Urothelium cell line (cell line): ENCODE measurements around the gene THEM4.
"Not testable (repeated sequence)": the region's sequence is repeated elsewhere in the genome, so short reads cannot be mapped to it uniquely, and the experiment has no call there.

ENCODE experiments used
- DNase-seq: peaks from one replicate; pipeline ENCODE4 v3.0.0; 2011; ENCODE audit warnings: low spot score, mixed read lengths
- FAIRE-seq: peaks from 2 replicates; lab custom pipeline; 2011; peaks lifted over from hg19 to GRCh38; lab: Jason Lieb, UNC

Gene THEM4

DNA sequence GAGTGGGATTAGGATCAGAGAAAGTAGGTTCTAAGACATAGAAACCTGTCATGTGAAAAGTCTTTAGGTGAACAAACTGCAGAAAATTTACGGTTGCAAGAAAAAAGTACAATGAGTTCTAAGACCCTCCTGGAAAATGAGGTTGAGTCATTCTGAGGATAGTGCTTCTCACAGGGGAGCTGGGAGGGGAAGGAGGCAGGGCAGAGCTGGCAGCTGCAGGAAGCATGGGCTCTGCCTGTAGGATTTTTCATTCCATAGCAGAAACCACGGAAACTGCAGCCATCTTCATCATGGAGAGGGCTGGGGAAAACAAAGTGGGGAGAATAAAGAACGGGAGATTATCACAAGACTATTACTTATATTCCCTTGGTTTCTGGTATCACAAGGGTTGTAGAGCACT, 25.8 kb upstream of the THEM4 start:
- no peak for FAIRE-seq
- DNase-seq, result peak; percentile 26

DNA sequence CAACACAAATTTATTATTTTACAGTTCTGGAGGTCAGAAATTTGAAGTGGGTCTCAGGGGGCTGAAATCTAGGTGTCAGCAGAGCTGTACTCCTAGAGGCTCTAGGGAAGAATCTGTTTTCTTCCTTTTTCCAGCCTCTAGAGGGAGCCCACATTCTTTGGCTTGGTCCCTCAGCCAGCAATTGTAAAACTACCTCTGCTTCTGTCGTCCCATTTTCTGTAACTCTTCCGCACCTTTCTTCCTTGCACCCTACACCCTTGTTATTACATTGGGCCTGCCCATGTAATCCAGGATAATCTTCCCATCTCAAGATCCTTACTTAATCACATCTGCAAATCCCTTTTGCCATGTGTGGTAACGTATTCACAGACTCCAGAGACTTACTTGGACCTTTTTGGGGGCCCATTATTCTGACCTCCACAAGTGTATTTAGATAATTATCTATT, 24.8 kb upstream of the THEM4 start:
- DNase-seq (peak; percentile 56), FAIRE-seq (no peak)

DNA sequence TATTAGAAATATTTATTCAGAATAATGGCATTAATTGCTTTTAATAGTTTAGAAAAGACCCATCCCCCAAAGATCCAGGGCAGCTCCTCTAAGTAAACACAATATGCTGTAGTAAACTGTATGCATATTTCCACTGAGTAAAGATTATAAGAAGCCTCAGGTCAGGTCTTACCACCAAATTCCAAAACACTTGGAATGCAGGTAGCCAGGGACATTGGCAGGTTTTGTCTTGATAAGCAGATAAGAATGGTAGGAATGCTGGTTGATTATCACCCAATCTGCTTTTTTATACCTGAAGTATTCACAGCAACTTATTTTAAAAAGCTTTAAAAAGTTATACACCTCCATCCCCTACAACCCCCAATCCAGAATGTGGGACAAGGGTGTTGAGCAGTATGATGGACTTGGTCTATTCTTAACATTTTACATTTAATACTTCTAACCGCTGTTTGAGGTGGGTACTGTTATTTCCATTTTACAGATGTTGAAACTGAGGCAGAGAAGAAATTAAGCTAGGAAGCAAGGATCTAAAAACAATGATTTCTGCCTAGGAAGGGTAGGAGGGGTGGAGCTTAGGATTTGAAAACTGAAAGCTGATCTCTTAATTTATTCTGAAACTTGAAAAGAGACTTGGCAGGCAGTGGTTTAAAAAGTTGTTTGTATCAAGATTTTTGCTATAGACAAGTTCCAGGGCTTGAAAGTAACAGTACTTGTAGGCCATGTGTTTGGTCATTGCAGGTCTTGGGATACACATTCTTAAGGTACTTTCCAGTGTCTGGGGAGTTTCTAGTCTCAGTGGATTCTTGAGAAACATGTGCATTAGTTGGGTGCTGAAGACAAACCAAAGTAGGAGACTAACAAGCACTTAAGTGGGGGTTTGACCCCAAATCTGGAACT, 15.6 kb upstream of the THEM4 start:
- FAIRE-seq, result no peak
- no peak for DNase-seq

DNA sequence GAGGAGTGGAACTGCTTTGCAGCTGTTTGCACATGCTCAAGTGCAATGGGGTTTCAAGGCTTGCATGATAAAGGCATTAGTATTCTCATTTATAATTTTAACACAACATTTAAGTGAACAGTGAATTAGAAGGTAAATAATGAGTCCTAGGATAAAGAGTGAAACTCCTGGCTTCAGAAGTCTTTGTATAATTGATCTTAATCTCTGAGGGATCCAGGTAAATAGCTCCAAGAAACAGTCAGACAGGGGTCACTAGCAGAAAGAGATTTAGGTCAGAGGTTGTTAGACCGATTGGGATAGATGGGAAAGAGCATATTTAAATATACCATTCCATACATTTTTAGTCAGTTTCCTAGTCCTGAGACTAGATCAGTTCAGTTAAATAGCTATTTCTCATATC, 14.1 kb upstream of the THEM4 start:
- no peak for FAIRE-seq
- DNase-seq, result no peak

DNA sequence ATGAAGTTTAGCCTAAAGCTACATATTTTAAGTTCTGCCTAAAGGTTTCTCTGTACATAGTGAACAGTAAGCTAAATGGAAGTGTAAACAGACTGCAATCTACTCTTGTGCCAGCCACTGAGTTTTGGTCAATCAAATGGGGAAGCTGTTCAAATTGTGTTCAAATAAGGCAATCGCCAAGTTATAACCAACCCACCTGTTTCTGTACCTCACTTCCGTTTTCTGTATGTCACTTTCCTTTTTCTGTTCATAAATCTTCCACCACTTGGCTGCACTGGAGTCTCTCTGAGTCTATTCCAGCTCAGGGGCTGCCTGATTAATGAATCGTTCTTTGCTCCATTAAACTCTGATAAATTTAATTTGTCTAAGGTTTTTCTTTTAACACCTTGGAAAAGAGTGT, 10.8 kb upstream of the THEM4 start:
- FAIRE-seq, result no peak

DNA sequence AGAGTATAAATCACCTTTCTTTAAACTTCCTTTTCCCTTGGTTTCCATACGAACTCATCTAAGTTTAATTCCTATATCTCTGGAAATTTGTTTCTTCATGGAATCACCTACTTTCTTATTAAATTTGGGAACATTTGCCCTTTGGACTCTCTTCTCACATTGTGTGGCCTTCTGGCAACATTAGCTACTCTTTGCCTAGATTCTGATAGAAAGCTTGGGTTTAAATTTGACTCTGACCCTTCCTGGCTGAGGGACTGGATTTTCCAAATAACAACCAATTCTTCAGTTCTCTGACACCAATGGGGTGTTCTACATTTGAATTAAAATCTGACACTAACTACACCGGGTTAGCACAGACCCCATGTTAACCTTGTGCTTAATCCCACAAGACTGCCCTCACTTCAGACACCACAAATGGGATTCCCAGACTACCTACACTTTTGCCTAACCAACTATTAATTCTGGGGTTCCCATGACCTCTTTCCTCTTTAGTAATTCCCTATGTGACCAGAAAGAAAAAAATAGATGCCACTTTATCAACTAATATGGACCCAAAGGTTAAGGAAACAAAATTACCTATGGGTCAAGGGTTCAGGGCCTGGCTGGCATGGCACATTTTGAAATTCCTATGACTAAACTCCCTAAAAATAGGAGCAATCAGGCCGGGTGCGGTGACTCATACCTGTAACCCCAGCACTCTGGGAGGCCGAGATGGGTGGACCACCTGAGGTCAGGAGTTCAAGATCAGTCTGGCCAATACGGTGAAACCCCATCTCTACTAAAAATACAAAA, 9.7 kb upstream of the THEM4 start:
- DNase-seq (no peak), FAIRE-seq (no peak)

More for the DNA sequence above, 10.8 kb upstream of the THEM4 start:
- no peak for DNase-seq

DNA sequence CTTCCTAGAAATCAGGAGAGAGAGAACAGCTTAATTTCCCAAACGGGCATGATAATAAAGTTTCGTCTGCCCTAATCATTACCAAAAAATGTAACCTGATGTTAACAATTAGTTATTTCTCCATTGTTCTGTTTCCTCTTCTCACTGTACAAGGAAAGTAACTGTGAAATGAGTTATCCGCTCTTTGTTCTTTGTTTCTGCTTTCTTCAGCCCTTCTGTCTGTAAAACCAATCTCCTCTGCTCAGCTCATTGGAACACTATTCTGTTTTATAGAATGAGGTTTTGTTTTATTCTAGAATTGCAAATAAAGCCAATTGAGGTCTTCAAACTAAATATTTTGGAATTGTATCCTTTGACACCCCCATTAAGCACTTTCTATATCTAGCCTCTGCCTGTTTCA, 8.8 kb upstream of the THEM4 start:
- FAIRE-seq, result no peak

DNA sequence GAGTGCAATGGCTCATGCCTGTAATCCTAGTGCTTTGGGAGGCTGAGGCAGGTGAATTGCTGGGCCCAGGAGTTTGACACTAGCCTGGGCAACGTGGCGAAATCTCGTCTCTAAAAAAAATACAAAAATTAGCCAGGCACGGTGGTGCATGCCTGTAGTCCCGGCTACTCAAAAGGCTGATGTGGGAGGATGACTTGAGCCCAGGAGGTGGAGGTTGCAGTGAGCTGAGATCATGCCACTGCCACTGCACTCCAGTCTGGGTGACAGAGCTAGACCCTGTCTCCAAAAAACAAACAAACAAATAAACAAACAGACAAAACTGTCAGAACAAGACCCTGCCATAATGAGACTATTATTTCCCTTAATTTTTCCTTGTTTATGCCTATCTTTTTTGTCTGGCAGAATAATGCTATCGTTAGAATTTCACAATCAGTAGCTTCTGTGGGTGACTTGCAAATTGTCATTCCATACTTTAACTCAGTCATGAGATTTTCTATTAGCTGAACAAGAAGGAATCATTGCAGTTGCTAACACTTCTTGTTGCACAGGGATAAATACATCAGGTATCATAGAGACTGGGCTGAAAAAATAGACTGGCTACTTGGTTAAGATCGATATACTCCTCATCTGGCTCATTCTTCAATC, 7.5 kb upstream of the THEM4 start:
- DNase-seq, result no peak
- no peak for FAIRE-seq

More for the DNA sequence above, 8.8 kb upstream of the THEM4 start:
- no peak for DNase-seq

DNA sequence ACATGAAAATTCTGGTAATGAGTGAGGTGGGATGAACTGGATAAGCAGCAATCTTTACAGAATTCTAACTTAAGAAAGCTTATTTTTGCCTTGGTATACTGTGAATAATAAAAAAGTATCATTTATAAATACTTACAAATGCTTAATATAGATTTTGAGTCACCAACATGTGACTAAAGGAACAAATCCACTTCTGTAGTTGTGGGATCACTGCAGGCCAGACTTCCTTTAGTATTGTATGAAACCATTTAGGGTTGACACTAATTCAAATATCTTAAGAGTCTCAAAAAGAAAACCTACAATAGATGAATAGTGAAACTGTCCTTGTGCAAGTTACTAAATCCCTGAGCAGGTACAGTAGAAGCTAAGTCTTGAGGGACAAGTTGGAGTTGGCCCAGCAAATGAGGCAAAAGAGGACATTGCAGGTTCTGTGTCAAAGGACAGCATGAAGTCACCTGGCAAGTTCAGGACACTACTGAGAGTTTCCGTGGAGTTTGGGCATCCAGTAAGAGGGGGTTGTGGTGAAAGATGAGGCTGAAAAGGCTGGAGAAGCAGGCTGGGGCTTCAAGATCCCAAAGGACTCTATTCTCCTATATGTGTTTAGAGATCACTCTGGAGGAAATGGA, 5.9 kb upstream of the THEM4 start:
- FAIRE-seq (no peak), DNase-seq (no peak)

DNA sequence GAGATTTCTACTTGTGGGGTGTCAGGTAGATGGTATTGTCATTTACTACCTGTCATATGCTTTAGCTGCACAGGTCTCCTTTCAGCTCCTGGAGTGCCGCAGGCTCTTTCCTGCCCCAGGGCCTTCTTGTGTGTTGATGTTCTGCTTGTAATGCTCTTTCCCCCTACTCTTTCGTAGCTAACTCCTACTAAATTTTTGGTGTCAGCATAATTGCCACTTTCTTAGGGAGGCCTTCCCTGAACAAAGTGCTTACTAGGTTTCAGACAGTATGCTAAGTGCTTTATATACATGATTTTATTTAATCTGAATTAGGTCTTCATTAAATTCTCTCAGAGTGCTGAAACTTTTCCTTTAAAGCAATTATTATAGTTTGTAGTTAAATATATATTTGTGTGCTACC, 4.8 kb upstream of the THEM4 start:
- no peak for FAIRE-seq
- no peak for DNase-seq

DNA sequence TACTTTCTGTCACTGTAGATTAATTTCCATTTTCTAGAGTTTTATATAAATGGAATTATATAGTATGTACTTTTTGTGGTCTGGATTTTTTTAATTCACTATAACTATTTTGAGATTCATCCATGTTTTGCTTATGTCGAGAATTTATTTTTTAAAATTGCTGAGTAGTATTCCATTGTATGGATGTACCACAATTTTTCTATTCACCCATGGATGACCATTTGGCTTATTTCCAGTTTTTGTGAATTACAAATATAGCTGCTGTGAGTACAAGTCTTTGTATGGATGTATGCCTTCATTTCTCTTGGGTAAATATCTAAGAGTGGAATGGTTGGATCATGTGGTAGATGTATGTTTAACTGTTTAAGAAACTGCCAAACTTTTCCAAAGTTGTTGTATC, 3.7 kb upstream of the THEM4 start:
- no peak for DNase-seq
- no peak for FAIRE-seq

DNA sequence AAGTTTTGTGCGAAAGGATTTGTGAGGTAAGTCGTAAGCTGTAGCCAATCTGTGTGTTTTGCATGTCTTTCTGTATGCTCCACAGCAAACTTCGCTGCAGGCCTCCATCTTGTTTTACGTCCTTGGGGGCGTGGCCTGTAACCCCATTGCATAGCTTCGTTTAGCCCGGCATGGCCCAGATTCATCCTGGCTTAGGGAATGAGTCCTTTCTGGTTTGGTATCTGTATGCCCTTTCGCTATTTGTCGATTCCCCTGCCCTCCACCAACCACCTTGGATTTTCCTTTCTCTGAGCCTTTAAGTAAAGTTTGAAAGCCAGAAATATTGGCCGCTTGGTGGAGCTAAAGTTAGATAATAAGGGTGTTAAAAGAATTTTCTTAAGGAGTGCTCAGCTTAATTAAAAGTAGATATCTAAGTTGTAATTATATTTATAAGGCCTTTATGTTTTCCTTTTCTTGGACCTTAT, 1.1 kb downstream of the THEM4 start:
- FAIRE-seq, result no peak

DNA sequence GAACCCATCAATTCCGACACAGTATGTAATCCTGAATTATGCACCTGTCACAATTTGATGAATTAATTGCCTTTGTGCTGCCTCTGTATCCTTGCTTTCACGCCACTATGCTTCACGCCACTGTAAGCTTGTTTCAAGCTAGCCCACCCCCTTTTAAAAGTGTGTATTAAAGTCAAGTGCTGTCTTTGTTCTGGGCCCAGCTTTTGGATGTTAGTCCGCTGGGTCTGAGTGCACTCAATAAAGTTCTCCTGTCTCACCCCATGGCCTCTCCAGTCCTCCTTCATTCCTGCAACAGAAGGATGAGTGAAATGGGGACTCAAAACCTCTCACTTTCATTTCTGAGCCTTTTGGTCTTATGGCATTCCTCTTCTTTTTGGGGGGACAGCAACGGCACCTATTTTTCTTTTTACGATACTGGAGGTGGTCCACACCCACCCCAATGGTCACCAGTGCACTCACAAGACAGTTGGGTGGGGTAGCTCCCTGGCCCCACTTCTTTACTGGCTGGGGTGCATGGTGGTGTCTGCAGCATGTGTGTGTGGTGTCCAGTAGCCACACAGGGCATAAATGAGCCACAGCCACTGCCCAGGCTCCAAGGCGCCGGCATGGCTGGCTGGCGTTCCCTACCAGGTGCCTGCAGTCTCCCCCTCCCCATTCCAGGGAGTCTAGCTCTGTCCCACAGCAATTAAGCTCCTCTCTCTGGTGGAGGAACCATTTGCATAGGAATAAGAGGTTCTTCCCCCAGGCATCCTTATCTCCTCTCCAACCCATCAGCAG, 1.8 kb downstream of the THEM4 start:
- no peak for DNase-seq
- no peak for FAIRE-seq

More for the DNA sequence above, 1.1 kb downstream of the THEM4 start:
- peak; percentile 23 for DNase-seq

DNA sequence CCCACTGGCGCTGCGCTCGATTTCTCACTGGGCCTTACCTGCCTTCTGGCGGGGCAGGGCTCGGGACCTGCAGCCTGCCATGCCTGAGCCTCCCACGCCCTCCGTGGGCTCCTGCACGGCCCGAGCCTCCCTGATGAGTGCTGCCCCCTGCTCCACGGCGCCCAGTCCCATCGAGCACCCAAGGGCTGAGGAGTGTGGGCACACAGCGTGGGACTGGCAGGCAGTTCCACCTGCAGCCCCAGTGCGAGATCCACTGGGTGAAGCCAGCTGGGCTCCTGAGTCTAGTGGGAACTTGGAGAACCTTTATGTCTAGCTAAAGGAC, 3.0 kb downstream of the THEM4 start:
- not testable (repeated sequence) for DNase-seq, FAIRE-seq

DNA sequence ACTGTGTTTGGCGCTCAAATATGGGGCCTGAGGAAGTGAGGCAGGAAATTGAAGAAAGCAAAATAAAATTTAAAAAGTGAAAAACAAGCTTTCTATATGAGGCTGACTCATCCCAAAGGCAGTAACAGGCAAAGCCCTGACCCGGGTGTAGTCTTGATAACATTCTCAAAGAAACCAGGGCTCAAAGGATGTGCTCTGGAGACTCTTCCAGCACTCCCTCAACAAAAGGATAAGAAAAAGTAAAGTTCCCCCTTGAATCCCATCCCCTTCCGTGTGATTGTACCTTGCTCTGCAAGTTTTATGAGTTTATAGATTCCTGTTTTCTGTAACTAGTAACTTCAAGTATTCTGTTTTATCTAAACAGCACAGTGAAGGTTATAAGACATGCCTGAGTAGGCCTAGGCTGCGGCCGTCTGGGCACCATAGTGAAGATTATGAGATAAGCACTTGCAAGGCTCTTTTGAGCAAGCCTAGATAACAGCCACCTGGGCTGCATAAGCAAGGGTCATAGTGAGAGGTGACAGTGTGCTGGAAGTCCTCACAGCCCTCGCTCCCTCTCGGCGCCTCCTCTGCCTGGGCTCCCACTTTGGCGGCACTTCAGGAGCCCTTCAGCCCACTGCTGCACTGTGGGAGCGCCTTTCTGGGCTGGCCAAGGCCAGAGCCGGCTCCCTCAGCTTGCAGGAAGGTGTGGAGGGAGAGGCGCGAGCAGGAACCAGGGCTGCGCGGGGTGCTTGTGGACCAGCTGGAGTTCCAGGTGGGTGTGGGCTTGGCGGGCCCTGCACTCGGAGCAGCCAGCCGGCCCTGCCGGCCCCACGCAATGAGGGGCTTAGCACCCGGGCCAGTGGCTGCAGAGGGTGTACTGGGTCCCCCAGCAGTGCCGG, 3.6 kb downstream of the THEM4 start:
- not testable (repeated sequence) for FAIRE-seq, DNase-seq

DNA sequence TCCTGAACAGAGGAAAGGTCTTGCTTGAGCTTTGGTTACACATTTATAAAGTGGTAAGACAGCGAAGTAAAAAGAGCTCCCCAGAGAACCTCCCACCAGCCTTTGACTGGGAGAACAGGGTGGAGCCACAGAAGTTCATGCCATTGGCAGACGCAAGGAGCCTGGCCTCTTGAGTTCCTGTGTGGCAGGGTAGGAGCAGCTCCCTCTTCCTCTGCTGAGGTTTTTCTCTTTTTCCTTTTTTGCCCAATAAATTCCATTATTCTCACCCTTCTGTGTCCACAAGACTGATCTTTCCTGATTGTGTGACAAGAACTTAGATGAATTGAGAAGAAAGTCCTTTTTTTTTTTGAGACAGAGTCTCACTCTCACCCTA, 4.3 kb downstream of the THEM4 start:
- FAIRE-seq, result no peak
- DNase-seq, result no peak

DNA sequence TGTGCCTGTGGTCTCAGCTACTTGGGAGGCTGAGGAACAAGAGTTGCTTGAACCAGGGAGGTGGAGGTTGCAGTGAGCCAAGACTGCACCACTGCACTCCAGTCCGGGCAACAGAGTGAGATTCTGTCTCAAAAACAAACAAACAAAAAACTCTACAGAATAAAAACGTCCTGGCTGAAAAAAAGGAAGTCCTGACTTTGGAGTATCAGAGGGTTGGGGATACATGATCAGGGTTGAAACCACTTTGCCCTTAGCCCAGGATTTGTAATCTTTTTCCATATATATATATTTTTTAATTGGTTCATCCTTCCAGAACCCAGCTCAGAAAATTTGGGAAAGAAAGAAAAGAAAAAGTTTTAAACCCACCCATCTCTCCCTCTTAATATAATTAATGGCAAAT, 6.5 kb downstream of the THEM4 start:
- no peak for FAIRE-seq

DNA sequence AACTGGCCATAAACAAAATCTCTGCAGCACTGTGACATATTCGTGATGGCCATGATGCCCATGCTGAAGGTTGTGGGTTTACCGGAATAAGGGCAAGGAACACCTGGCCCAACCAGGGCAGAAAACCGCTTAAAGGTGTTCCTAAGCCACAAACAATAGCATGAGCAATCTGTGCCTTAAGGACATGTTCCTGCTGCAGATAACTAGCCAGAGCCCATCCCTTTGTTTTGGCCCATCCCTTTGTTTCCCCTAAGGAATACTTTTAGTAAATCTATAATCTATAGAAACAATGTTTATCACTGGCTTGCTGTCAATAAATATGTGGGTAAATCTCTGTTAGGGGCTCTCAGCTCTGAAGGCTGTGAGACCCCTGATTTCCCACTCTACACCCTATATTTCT, 8.5 kb downstream of the THEM4 start:
- FAIRE-seq, DNase-seq: not testable (repeated sequence)

More for the DNA sequence above, 6.5 kb downstream of the THEM4 start:
- DNase-seq, result no peak

DNA sequence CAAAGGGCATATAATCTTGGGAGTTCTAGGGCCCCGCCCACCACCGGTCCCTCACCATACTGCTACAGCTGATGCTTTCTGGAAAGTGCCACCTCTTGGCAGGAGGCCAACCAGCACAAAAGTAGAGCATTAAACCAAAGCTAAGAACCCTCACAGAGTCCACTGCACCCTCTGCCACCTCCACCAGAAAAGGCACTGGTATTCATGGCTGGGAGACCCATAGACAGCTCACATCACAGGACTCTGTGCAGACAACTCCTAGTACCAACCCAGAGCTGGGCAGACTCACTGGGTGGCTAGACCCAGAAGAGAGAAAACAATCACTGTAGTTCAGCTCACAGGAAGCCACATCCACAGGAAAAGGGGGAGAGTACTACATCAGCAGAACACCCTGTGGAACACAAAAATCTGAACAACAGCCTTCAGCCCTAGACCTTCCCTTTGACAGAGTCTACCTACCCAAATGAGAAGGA, 10.8 kb downstream of the THEM4 start:
- FAIRE-seq (no peak), DNase-seq (no peak)
